ENCODE measurements around the gene RANBP2. TPM values are rescaled to one million over a fixed set of nuclear protein-coding genes. Genes with fewer than 3 reads are reported as not detected.

Gene RANBP2
- total RNA-seq, 1 experiment from 2014 or later: 91.4 TPM

DNA sequence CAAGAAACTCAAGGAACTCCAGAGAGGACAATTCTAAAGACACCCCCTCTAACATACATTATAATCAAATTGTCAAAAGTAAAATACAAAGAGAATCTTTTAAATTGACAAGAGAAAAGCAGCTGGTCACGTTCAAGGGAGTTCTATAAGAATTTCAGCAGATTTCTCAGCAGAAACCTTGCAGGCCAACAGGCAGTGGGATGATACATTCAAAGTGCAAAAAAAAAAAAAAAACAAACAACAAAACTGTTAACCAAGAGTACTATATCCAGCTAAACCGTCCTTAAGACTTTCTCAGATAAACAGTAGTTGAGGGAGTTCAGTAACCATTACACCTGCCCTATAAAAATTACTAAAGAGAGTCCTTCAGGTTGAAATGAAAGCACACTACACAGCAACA, 101.2 kb downstream of the RANBP2 start:
- H3K14ac ChIP-seq (ENCODE audit: insufficient read depth, low read length): no peak overlapping the region
- no peak overlapping the region for H4K5ac ChIP-seq (ENCODE audit: insufficient read length, low read depth, low read length)
- TF ChIP-seq, protein P1, sequence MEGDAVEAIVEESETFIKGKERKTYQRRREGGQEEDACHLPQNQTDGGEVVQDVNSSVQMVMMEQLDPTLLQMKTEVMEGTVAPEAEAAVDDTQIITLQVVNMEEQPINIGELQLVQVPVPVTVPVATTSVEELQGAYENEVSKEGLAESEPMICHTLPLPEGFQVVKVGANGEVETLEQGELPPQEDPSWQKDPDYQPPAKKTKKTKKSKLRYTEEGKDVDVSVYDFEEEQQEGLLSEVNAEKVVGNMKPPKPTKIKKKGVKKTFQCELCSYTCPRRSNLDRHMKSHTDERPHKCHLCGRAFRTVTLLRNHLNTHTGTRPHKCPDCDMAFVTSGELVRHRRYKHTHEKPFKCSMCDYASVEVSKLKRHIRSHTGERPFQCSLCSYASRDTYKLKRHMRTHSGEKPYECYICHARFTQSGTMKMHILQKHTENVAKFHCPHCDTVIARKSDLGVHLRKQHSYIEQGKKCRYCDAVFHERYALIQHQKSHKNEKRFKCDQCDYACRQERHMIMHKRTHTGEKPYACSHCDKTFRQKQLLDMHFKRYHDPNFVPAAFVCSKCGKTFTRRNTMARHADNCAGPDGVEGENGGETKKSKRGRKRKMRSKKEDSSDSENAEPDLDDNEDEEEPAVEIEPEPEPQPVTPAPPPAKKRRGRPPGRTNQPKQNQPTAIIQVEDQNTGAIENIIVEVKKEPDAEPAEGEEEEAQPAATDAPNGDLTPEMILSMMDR (conservative IDR thresholded peaks at IDR 0.05): no peak
- H3K4me3 Mint-ChIP-seq: no peak overlapping the region
- no peak overlapping the region for H2BK20ac ChIP-seq (ENCODE audit: low read depth, low read length, poor library complexity, severe bottlenecking)
- WGBS (ENCODE audit: extremely low coverage, insufficient read length, low lambda C conversion rate): no CpG with 5 or more reads among the region's 2 CpGs
- no peaks in the 10 kb centered on the region for H4K20me1 ChIP-seq (ENCODE audit: control insufficient read depth, insufficient read depth, insufficient read length)
- H3K9me3 ChIP-seq (ENCODE audit: control insufficient read depth, low read depth, low read length): no peaks in the 10 kb centered on the region
- H3K18ac ChIP-seq (ENCODE audit: insufficient read length, low read depth, low read length): no peak overlapping the region
- no peaks in the 10 kb centered on the region; a peak in 1 of 5 replicates for H3K9me3 Mint-ChIP-seq
- no peak overlapping the region for H3T11ph ChIP-seq (ENCODE audit: low read length)
- no peaks in the 10 kb centered on the region for H3K79me2 ChIP-seq (ENCODE audit: insufficient read depth, low read length)
- H3K36me3 Mint-ChIP-seq (ENCODE audit: insufficient read depth in 1 of 3, low read depth in 3 of 3): peaks cover 27 to 69% (median 33%) of the 10 kb centered on the region in 3 experiments; a peak in 6 of 7 replicates
- H2BK120ac ChIP-seq (ENCODE audit: low read depth, low read length, poor library complexity, severe bottlenecking): no peak overlapping the region
- no peak overlapping the region for H3K9ac ChIP-seq (ENCODE audit: extremely low read depth, insufficient read length, low read length)
- no peaks in the 10 kb centered on the region; a peak in 1 of 4 replicates for H3K4me1 Mint-ChIP-seq
- no peak overlapping the region for H3K27ac ChIP-seq (ENCODE audit: insufficient read length, low read depth, low read length)
- H2AFZ ChIP-seq (ENCODE audit: low read length): no peak overlapping the region
- H3K27me3 Mint-ChIP-seq (ENCODE audit: low read depth): no peaks in the 10 kb centered on the region
- H3K23ac ChIP-seq (ENCODE audit: insufficient read length, low read depth, low read length): no peak overlapping the region
- no peak overlapping the region for H3K4me2 ChIP-seq (ENCODE audit: insufficient read depth, insufficient read length, low read length)
- no peak overlapping the region for H2BK12ac ChIP-seq (ENCODE audit: insufficient read length, low read depth, low read length)
- H4K91ac ChIP-seq (ENCODE audit: insufficient read length, low read depth, low read length): no peak overlapping the region
- no peaks in the 10 kb centered on the region for H3K23me2 ChIP-seq (ENCODE audit: insufficient read length, low read depth, low read length, poor library complexity, severe bottlenecking)
- no peaks in the 10 kb centered on the region for H3K4me1 ChIP-seq (ENCODE audit: insufficient read depth, low read length)
- H3K27me3 ChIP-seq (ENCODE audit: insufficient read depth, low read length): no peaks in the 10 kb centered on the region
- no peak overlapping the region for H2AK5ac ChIP-seq (ENCODE audit: insufficient read length, low read length)
- no peak overlapping the region for H3K56ac ChIP-seq (ENCODE audit: insufficient read length, low read depth, low read length)
- H3K4ac ChIP-seq (ENCODE audit: low read depth, low read length): no peak overlapping the region
- no peak overlapping the region for H2BK15ac ChIP-seq (ENCODE audit: low read depth, low read length)
- H3K27ac Mint-ChIP-seq: no peak overlapping the region
- no peaks in the 10 kb centered on the region for H3K79me1 ChIP-seq (ENCODE audit: insufficient read depth, low read depth, low read length, poor library complexity, severe bottlenecking)
- H4K8ac ChIP-seq (replicated peaks; ENCODE audit: insufficient read length, low read depth, low read length): no peak overlapping the region
- H2BK5ac ChIP-seq (ENCODE audit: insufficient read length, low read length): no peak overlapping the region
- DNase-seq: no peak

Measured in H9 (cell line).